HepG2 (cell line): ENCODE results near the gene THAP5. TPM values are rescaled to one million over a fixed set of nuclear protein-coding genes. Genes with fewer than 3 reads are reported as not detected.
A peak's percentile ranks its signal among the peaks of the same experiment; 100 is the strongest.

ENCODE experiments used
- ZBTB40 ChIP-seq, 2 experiments: fragments of 450-650 bp in 1 of 2; sonication (generic) in 1 of 2; formaldehyde crosslinking in 1 of 2; IDR thresholded peaks; 2 replicates each; pipeline versions ENCODE4 v1.6.1 to v1.8.0; 2016 to 2022; ENCODE audit warnings: antibody characterized with exemption in 1 of 2, mild to moderate bottlenecking in 1 of 2, missing genetic modification reagents in 1 of 2
- ZNF280D ChIP-seq: sonication (generic); formaldehyde crosslinking; IDR thresholded peaks from 2 replicates; pipeline ENCODE4 v1.5.1; 2020; ENCODE audit warnings: mild to moderate bottlenecking, missing genetic modification reagents
- ZNF318 ChIP-seq: sonication (generic); formaldehyde crosslinking; IDR thresholded peaks from 2 replicates; pipeline ENCODE4 v1.4.0; 2020; ENCODE audit warnings: mild to moderate bottlenecking, missing genetic modification reagents
- ZNF598 ChIP-seq: sonication (generic); formaldehyde crosslinking; IDR thresholded peaks from 2 replicates; pipeline ENCODE4 v1.5.1; 2020; ENCODE audit warnings: mild to moderate bottlenecking, missing genetic modification reagents, borderline replicate concordance
- ZNF629 ChIP-seq: sonication (generic); formaldehyde crosslinking; conservative IDR thresholded peaks from 2 replicates; pipeline ENCODE4 v1.5.0; 2020; ENCODE audit warnings: missing genetic modification reagents
- ZZZ3 ChIP-seq: sonication (generic); formaldehyde crosslinking; IDR thresholded peaks from 2 replicates; pipeline ENCODE4 v1.4.0; 2020; ENCODE audit warnings: missing genetic modification reagents, mild to moderate bottlenecking, borderline replicate concordance
- polyA plus RNA-seq, 8 experiments: library from polyadenylated mRNA; depleted of rRNA in 3 of 8; stranded (reverse) in 7 of 8; unstranded in 1 of 8; fragments of >200 nt; fragmentation: Illumina TruSeq in 4 of 8; extraction: Trizol in 4 of 8; gene quantifications; 2 replicates each; pipeline versions ENCODE4 v1.2.1 to v1.2.3, GENCODE V29; 2011 to 2016; ENCODE audit warnings: low read depth in 4 of 8, missing spikeins in 1 of 8, mixed read lengths in 1 of 8; ENCODE audit not compliant: insufficient read depth in 1 of 8
- total RNA-seq, 5 experiments: library from RNA; depleted of rRNA; stranded (reverse); fragments of >200 nt; fragmentation: Illumina TruSeq; extraction: Trizol; gene quantifications; 2 replicates each; pipeline ENCODE4 v1.2.3, GENCODE V29; 2016; ENCODE audit warnings: low read depth in 1 of 5

Gene THAP5
- total and polyA plus RNA-seq, 2 of the 13 experiments (the other 11 are each of a cell fraction or from before 2014, with no cell fraction given) = 3.6 to 11.8 TPM

GRCh38 chr7:108525985-108526767 lies 43.3 kb downstream of the THAP5 start, which contains the start of gene PNPLA8 (continued):
- TF ChIP-seq ZBTB40 (IDR thresholded peaks at IDR 0.05) = no peak
- peak; percentile 79 for TF ChIP-seq ZBTB40 (CRISPR knock-in tag; IDR thresholded peaks at IDR 0.05)
- no peak for TF ChIP-seq ZNF629 (CRISPR knock-in tag)
- peak; percentile 94; the same call in 1 of the 2 replicates for TF ChIP-seq ZZZ3
- peak; percentile 45; the same call in 1 of the 2 replicates for TF ChIP-seq ZNF280D
- TF ChIP-seq ZNF598 = peak; percentile 74; the same call in 1 of the 2 replicates
- TF ChIP-seq ZNF318 (CRISPR knock-in tag) = no peak
